ENCODE results near the gene PICALM. TPM values are rescaled to one million over a fixed set of nuclear protein-coding genes. Genes with fewer than 3 reads are reported as not detected.
A peak's percentile ranks its signal among the peaks of the same experiment; 100 is the strongest.

The PICALM gene
- total RNA-seq, 1 donor from 2014 or later: 125 TPM

DNA sequence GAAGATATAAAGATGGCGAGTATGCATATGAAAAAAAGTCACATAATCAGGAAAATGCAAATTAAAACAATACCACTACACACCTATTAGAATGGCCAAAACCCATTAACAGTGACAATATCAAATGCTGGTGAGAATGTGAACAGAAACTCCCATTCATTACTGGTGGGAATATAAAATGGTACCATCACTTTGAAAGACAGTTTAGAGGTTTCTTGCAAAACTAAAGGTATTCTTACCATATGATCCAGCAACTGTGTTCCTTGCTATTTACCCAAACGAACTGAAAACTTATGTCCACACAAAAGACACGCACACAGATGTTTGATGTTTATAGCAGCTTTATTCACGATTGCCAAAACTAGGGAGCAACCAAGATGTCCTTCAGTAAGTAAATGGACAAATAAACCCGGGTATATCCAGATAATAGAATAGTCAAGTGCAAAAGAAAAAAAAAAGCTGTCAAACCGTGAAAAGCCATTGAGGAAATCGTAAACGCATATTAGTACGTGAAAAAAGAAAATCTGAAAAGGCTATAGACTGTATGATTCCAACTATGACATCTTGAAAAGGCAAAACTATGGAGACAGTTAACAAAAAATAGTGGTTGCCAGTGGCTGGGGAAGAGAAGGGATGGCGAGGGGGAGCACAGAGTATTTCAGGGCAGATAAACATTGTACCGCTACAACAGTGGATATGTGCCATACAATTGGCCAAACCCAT is 7.2 kb downstream of the PICALM start:
- Mint-ChIP-seq H3K36me3 (ENCODE audit: low read depth, unreplicated experiment) (peaks cover 4% of the 10 kb centered on the region), H3K27ac (ENCODE audit: unreplicated experiment) (peak overlapping the region; percentile 1), H3K4me1 (ENCODE audit: unreplicated experiment) (peaks cover 47% of the 10 kb centered on the region), H3K4me3 (ENCODE audit: unreplicated experiment) (no peak overlapping the region), H3K27me3 (ENCODE audit: unreplicated experiment) (peaks cover 2% of the 10 kb centered on the region), H3K9me3 (ENCODE audit: unreplicated experiment) (no peaks in the 10 kb centered on the region)
- DNase-seq (ENCODE audit: low spot score): no peak
- TF ChIP-seq, protein P1, sequence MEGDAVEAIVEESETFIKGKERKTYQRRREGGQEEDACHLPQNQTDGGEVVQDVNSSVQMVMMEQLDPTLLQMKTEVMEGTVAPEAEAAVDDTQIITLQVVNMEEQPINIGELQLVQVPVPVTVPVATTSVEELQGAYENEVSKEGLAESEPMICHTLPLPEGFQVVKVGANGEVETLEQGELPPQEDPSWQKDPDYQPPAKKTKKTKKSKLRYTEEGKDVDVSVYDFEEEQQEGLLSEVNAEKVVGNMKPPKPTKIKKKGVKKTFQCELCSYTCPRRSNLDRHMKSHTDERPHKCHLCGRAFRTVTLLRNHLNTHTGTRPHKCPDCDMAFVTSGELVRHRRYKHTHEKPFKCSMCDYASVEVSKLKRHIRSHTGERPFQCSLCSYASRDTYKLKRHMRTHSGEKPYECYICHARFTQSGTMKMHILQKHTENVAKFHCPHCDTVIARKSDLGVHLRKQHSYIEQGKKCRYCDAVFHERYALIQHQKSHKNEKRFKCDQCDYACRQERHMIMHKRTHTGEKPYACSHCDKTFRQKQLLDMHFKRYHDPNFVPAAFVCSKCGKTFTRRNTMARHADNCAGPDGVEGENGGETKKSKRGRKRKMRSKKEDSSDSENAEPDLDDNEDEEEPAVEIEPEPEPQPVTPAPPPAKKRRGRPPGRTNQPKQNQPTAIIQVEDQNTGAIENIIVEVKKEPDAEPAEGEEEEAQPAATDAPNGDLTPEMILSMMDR (IDR thresholded peaks at IDR 0.05; ENCODE audit: unreplicated experiment): no peak

DNA sequence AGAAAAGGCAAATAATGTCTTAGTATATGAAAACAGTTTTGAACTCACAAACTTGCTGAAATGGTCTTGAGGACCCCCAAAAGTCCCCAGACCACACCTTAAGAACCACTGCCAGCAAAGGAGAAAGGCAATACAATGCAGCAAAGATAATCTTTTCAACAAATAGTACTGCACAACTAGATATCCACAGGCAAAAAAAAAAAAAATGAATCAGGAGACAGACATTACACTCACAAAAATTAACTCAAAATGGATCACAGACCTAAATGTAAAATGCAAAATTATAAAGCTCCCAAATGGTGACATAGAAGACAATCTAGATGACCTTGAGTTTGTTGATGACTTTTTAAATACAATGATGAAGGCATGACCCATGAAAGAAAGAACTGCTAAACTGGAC is 8.3 kb downstream of the PICALM start:
- no peak overlapping the region for H3K4me3 Mint-ChIP-seq (ENCODE audit: unreplicated experiment)
- H3K9me3 Mint-ChIP-seq (ENCODE audit: unreplicated experiment): no peaks in the 10 kb centered on the region
- peaks cover 36% of the 10 kb centered on the region for H3K4me1 Mint-ChIP-seq (ENCODE audit: unreplicated experiment)

DNA sequence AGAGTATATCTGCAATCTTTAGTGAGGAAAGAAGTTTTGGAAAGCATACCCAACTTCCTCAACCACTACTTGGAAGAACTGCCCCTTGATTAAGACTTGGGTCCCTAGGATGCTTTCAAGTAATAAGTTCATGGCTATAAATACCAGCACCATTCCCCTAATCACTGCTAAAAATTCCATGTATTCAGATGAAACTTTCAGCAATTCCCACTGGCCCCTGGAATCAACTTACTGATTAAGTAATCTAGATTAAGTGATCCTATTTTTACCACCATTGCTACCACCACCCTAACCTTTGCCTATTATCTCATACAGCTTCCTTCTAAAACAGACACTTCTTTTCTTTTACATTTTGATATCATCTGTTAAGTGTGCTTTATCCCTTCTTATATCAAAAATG is 10.5 kb downstream of the PICALM start:
- H3K4me1 Mint-ChIP-seq (ENCODE audit: unreplicated experiment): peaks cover 27% of the 10 kb centered on the region
- no peaks in the 10 kb centered on the region for H3K9me3 Mint-ChIP-seq (ENCODE audit: unreplicated experiment)
- H3K36me3 Mint-ChIP-seq (ENCODE audit: low read depth, unreplicated experiment): peaks cover 4% of the 10 kb centered on the region
- no peak for DNase-seq (ENCODE audit: low spot score)
- no peak overlapping the region for H3K4me3 Mint-ChIP-seq (ENCODE audit: unreplicated experiment)
- TF ChIP-seq, protein P1 (IDR thresholded peaks at IDR 0.05; ENCODE audit: unreplicated experiment): no peak
- no peak overlapping the region for H3K27ac Mint-ChIP-seq (ENCODE audit: unreplicated experiment)
- no peaks in the 10 kb centered on the region for H3K27me3 Mint-ChIP-seq (ENCODE audit: unreplicated experiment)

More for the DNA sequence above, 8.3 kb downstream of the PICALM start:
- peaks cover 4% of the 10 kb centered on the region for H3K36me3 Mint-ChIP-seq (ENCODE audit: low read depth, unreplicated experiment)
- no peak for DNase-seq (ENCODE audit: low spot score)
- no peaks in the 10 kb centered on the region for H3K27me3 Mint-ChIP-seq (ENCODE audit: unreplicated experiment)
- H3K27ac Mint-ChIP-seq (ENCODE audit: unreplicated experiment): no peak overlapping the region
- TF ChIP-seq, protein P1 (IDR thresholded peaks at IDR 0.05; ENCODE audit: unreplicated experiment): no peak

DNA sequence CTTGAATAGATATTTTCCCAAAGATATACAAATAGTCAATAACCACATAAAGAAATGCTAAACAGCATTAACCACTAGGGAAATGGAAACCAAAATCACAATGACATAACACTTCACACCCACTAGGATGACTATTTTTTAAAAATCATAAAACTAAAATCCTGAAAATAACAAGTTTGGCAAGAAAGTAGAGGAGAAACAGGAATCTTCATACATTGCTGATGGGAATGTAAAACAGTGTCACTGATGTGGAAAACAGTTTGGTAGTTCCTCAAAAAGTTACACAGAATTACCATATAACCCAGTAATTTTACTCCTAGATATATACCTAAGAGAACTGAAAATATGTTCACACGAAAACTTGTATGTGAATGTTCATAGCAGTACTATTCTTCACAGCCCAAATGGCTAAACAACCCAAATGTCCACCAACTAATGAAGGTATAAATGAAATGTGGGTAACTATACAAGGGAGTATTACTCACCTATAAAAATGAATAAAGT is 12.5 kb downstream of the PICALM start:
- TF ChIP-seq, protein P1 (IDR thresholded peaks at IDR 0.05; ENCODE audit: unreplicated experiment): peak; percentile 2
- DNase-seq (ENCODE audit: low spot score): no peak
- H3K4me3 Mint-ChIP-seq (ENCODE audit: unreplicated experiment): no peak overlapping the region
- no peaks in the 10 kb centered on the region for H3K9me3 Mint-ChIP-seq (ENCODE audit: unreplicated experiment)
- peaks cover 28% of the 10 kb centered on the region for H3K4me1 Mint-ChIP-seq (ENCODE audit: unreplicated experiment)
- H3K27me3 Mint-ChIP-seq (ENCODE audit: unreplicated experiment): no peaks in the 10 kb centered on the region
- peaks cover 4% of the 10 kb centered on the region for H3K36me3 Mint-ChIP-seq (ENCODE audit: low read depth, unreplicated experiment)
- H3K27ac Mint-ChIP-seq (ENCODE audit: unreplicated experiment): no peak overlapping the region
